Neural cell (in vitro differentiated cells): ENCODE measurements around the gene DNAJC13. TPM values are rescaled to one million over a fixed set of nuclear protein-coding genes. Genes with fewer than 3 reads are reported as not detected.

Experiments used
- H2AFZ ChIP-seq: fragments of 200-600, 300-800 bp; sonication (generic), shearing (Covaris generic); 2 replicates; pipeline ENCODE4 v1.6.0; 2014; ENCODE audit warnings: low read depth, mild to moderate bottlenecking, antibody characterized with exemption, low read length, moderate library complexity
- H3F3A ChIP-seq: fragments of 200-600 bp; shearing (Covaris generic); 2 replicates; pipeline ENCODE4 v1.6.1; 2016; ENCODE audit warnings: mild to moderate bottlenecking, moderate library complexity, mixed read lengths, antibody characterized with exemption, low read length; ENCODE audit not compliant: insufficient read depth, poor library complexity, severe bottlenecking
- H3K27ac ChIP-seq: fragments of 200-600, 300-800 bp; sonication (generic), shearing (Covaris generic); 2 replicates; pipeline ENCODE4 v1.5.1; 2014; ENCODE audit warnings: mild to moderate bottlenecking, low read length, moderate library complexity
- H3K27me3 ChIP-seq: fragments of 300-800, 200-600 bp; sonication (generic), shearing (Covaris generic); 2 replicates; pipeline ENCODE4 v1.6.0; 2014; ENCODE audit warnings: mild to moderate bottlenecking, low read depth, low read length, moderate library complexity; ENCODE audit not compliant: insufficient read depth
- H3K36me3 ChIP-seq: fragments of 300-800, 200-600 bp; sonication (generic), shearing (Covaris generic); 2 replicates; pipeline ENCODE4 v1.5.1; 2014; ENCODE audit warnings: mild to moderate bottlenecking, antibody characterized with exemption, low read length, moderate library complexity; ENCODE audit not compliant: insufficient read depth
- H3K4me2 ChIP-seq: fragments of 300-800, 200-600 bp; sonication (generic), shearing (Covaris generic); 2 replicates; pipeline ENCODE4 v1.6.0; 2014; ENCODE audit warnings: mild to moderate bottlenecking, low read length
- H3K4me3 ChIP-seq: fragments of 300-800, 200-600 bp; sonication (generic), shearing (Covaris generic); 2 replicates; pipeline ENCODE4 v1.5.1; 2014; ENCODE audit warnings: mild to moderate bottlenecking, low read length, moderate library complexity
- H3K79me2 ChIP-seq: fragments of 200-600 bp; shearing (Covaris generic); replicated peaks from 2 replicates; pipeline ENCODE4 v1.6.0; 2014; ENCODE audit warnings: mild to moderate bottlenecking, low read length, moderate library complexity; ENCODE audit not compliant: insufficient read depth
- H3K9ac ChIP-seq: fragments of 300-800, 200-600 bp; sonication (generic), shearing (Covaris generic); 2 replicates; pipeline ENCODE4 v1.6.1; 2016; ENCODE audit warnings: mild to moderate bottlenecking, low read length, mixed read lengths
- H3K9me2 ChIP-seq: fragments of 200-600 bp; shearing (Covaris generic); 2 replicates; pipeline ENCODE4 v1.6.1; 2016; ENCODE audit warnings: mild to moderate bottlenecking, low read length, mixed read lengths; ENCODE audit not compliant: insufficient read depth
- H3K9me3 ChIP-seq: fragments of 200-600, 300-800 bp; sonication (generic), shearing (Covaris generic); 2 replicates; pipeline ENCODE4 v1.6.1; 2016; ENCODE audit warnings: mild to moderate bottlenecking, mixed run types, low read length, moderate library complexity, mixed read lengths
- H4K20me1 ChIP-seq: fragments of 200-600 bp; shearing (Covaris generic); 2 replicates; pipeline ENCODE4 v1.6.1; 2016; ENCODE audit warnings: mild to moderate bottlenecking, mixed run types; ENCODE audit not compliant: insufficient read depth
- CTCF ChIP-seq: fragments of 450-650 bp; IDR thresholded peaks from 2 replicates; pipeline ENCODE4 v1.5.1; 2014; ENCODE audit warnings: antibody characterized with exemption, mild to moderate bottlenecking, moderate library complexity; ENCODE audit not compliant: poor library complexity, severe bottlenecking
- EP300 ChIP-seq: fragments of 450-650 bp; conservative IDR thresholded peaks from 2 replicates; pipeline ENCODE4 v1.6.1; 2014; ENCODE audit warnings: antibody characterized with exemption, mild to moderate bottlenecking, moderate library complexity; ENCODE audit not compliant: poor library complexity, severe bottlenecking
- EZH2 ChIP-seq: fragments of 200-600, 300-800 bp; shearing (Covaris generic), sonication (generic); IDR thresholded peaks from 2 replicates; pipeline ENCODE4 v1.6.1; 2014; ENCODE audit warnings: antibody characterized with exemption, low read length, borderline replicate concordance, mild to moderate bottlenecking; ENCODE audit not compliant: insufficient read depth, poor library complexity, severe bottlenecking
- MXI1 ChIP-seq: fragments of 450-650 bp; conservative IDR thresholded peaks from 2 replicates; pipeline ENCODE4 v1.6.1; 2014; ENCODE audit warnings: antibody characterized with exemption, mild to moderate bottlenecking; ENCODE audit not compliant: poor library complexity, severe bottlenecking
- POLR2AphosphoS5 ChIP-seq: IDR thresholded peaks from 2 replicates; pipeline ENCODE4 v1.6.1; 2012
- RAD21 ChIP-seq: fragments of 450-650 bp; conservative IDR thresholded peaks from 2 replicates; pipeline ENCODE4 v1.6.1; 2014; ENCODE audit warnings: antibody characterized with exemption, mild to moderate bottlenecking, moderate library complexity
- REST ChIP-seq: IDR thresholded peaks from 2 replicates; pipeline ENCODE4 v1.6.1; 2012; ENCODE audit warnings: borderline replicate concordance
- SMC3 ChIP-seq: fragments of 450-650 bp; conservative IDR thresholded peaks from 2 replicates; pipeline ENCODE4 v1.6.1; 2014; ENCODE audit warnings: antibody characterized with exemption, mild to moderate bottlenecking, moderate library complexity; ENCODE audit not compliant: poor library complexity
- TAF1 ChIP-seq: IDR thresholded peaks from 2 replicates; pipeline ENCODE4 v1.6.1; 2012; ENCODE audit warnings: low read depth
- polyA plus RNA-seq: library from polyadenylated mRNA; depleted of rRNA; stranded (reverse); fragments of >200 nt; gene quantifications from 2 replicates; pipeline ENCODE4 v1.2.3, GENCODE V29; 2014

The DNAJC13 gene
- polyA plus RNA-seq, 1 donor from 2014 or later, result 38.4 TPM

- Histone ChIP-seq H3K79me2 (no peaks in the 10 kb centered on the region), H3K4me3 (no peak overlapping the region), H3K27me3 (no peaks in the 10 kb centered on the region), H3K9me2 (no peaks in the 10 kb centered on the region), H3K9me3 (no peaks in the 10 kb centered on the region), H2AFZ (no peak overlapping the region), H3K27ac (no peak overlapping the region), H3F3A (no peaks in the 10 kb centered on the region), H3K9ac (no peak overlapping the region), H3K36me3 (no peaks in the 10 kb centered on the region), H3K4me2 (no peak overlapping the region), H4K20me1 (no peaks in the 10 kb centered on the region)
- no peak for TF ChIP-seq RAD21
- TF ChIP-seq SMC3, result no peak
- TF ChIP-seq CTCF, result no peak
- TF ChIP-seq TAF1, result no peak
- no peak for TF ChIP-seq EP300
- no peak for TF ChIP-seq REST
- no peak for TF ChIP-seq POLR2AphosphoS5
- TF ChIP-seq EZH2, result no peak
- no peak for TF ChIP-seq MXI1
These were observed 151.9 kb downstream of the DNAJC13 start for GRCh38 chr3:132569153-132569552.

GRCh38 chr3:132569580-132569979, 152.3 kb downstream of the DNAJC13 start:
- Histone ChIP-seq H3K4me2 (no peak overlapping the region), H3K27me3 (no peaks in the 10 kb centered on the region), H2AFZ (no peak overlapping the region), H3K9me2 (no peaks in the 10 kb centered on the region), H4K20me1 (no peaks in the 10 kb centered on the region), H3K27ac (no peak overlapping the region), H3K9ac (no peak overlapping the region), H3K36me3 (no peaks in the 10 kb centered on the region), H3K79me2 (no peaks in the 10 kb centered on the region), H3F3A (no peaks in the 10 kb centered on the region), H3K9me3 (no peaks in the 10 kb centered on the region), H3K4me3 (no peak overlapping the region)
- TF ChIP-seq EP300, result no peak

- no peaks in the 10 kb centered on the region for H3K9me3 ChIP-seq
- no peaks in the 10 kb centered on the region for H3F3A ChIP-seq
- H3K27ac ChIP-seq, result no peak overlapping the region
- H3K9me2 ChIP-seq, result no peaks in the 10 kb centered on the region
- H3K36me3 ChIP-seq, result no peaks in the 10 kb centered on the region
- no peak overlapping the region for H3K9ac ChIP-seq
- TF ChIP-seq REST, result no peak
- TF ChIP-seq POLR2AphosphoS5, result no peak
- TF ChIP-seq EP300, result no peak
- no peak for TF ChIP-seq TAF1
- no peak for TF ChIP-seq RAD21
- TF ChIP-seq CTCF, result no peak
- no peak for TF ChIP-seq SMC3
- TF ChIP-seq MXI1, result no peak
- TF ChIP-seq EZH2, result no peak
- H3K4me3 ChIP-seq, result no peak overlapping the region
- no peak overlapping the region for H3K4me2 ChIP-seq
- no peaks in the 10 kb centered on the region for H3K27me3 ChIP-seq
- no peak overlapping the region for H2AFZ ChIP-seq
- H4K20me1 ChIP-seq, result no peaks in the 10 kb centered on the region
- H3K79me2 ChIP-seq, result no peaks in the 10 kb centered on the region
These were observed 152.7 kb downstream of the DNAJC13 start for GRCh38 chr3:132570016-132570415.
